ENCODE data around the gene PDXP. TPM values are rescaled to one million over a fixed set of nuclear protein-coding genes. Genes with fewer than 3 reads are reported as not detected.
"Not testable (repeated sequence)": the region's sequence is repeated elsewhere in the genome, so short reads cannot be mapped to it uniquely, and the experiment has no call there.

PDXP gene
- total RNA-seq, 1 donor from 2014 or later: 22.4 TPM

DNA sequence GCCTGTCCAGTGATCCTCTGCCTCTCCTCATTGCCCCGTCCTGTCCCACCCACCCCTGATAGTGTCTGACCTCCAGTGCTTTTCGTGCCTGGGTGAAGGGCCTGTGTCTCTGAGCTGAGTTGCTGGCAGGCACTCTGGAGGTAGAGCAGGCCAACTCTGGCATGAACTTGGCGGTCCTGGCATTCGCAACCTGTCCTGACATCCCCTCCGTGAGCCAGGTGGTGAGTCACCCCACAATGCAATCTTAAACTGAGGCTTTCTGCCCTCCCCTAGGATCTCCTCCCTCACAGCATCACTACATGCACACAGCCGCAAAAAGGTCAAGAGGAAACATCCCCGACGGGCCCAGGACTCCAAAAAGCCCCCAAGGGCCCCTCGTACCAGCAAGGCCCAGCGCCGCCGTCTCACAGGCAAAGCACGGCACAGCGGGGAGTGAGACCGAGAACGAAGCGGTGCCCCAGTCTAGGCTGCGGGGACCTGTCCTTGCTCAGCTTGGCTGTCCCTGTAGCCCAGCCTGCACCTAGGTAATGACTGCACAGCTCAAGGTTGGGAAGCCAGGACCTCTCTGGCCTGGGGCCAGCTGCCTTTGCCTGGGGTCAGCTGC, 32.5 kb downstream of the PDXP start:
- no peak overlapping the region for H3K9ac ChIP-seq (ENCODE audit: low read length)
- peaks cover 14% of the 10 kb centered on the region for H3K36me3 Mint-ChIP-seq (ENCODE audit: low read depth, unreplicated experiment)
- H3K4me2 ChIP-seq (ENCODE audit: low read length): no peak overlapping the region
- no peak overlapping the region for H3K27ac ChIP-seq (ENCODE audit: low read depth, low read length)
- H3K4me3 ChIP-seq (ENCODE audit: insufficient read depth, low read depth, low read length): no peak overlapping the region
- no peaks in the 10 kb centered on the region for H3K9me3 Mint-ChIP-seq (ENCODE audit: unreplicated experiment)
- no peaks in the 10 kb centered on the region for H3K9me3 ChIP-seq (ENCODE audit: insufficient read depth, low read depth, low read length)
- H3K27me3 Mint-ChIP-seq (ENCODE audit: low read depth, unreplicated experiment): no peaks in the 10 kb centered on the region
- peaks cover 13% of the 10 kb centered on the region for H3K36me3 ChIP-seq (ENCODE audit: insufficient read depth, low read length)
- no peak for DNase-seq (ENCODE audit: low read depth)
- H3K27me3 ChIP-seq (ENCODE audit: insufficient read depth, low read length): no peaks in the 10 kb centered on the region
- H3K4me1 ChIP-seq (ENCODE audit: insufficient read depth, low read length): peaks cover under 1% of the 10 kb centered on the region
- H3K79me2 ChIP-seq (ENCODE audit: insufficient read depth, low read length): peaks cover 23% of the 10 kb centered on the region
- H3K4me3 Mint-ChIP-seq (ENCODE audit: unreplicated experiment): no peak overlapping the region
- peaks cover 1% of the 10 kb centered on the region for H3K4me1 Mint-ChIP-seq (ENCODE audit: low read depth, unreplicated experiment)
- H3K27ac Mint-ChIP-seq (ENCODE audit: unreplicated experiment): no peak overlapping the region
- no peak for TF ChIP-seq EZH2 (IDR thresholded peaks at IDR 0.05; ENCODE audit: insufficient read depth, low read length)
- TF ChIP-seq, protein P1, sequence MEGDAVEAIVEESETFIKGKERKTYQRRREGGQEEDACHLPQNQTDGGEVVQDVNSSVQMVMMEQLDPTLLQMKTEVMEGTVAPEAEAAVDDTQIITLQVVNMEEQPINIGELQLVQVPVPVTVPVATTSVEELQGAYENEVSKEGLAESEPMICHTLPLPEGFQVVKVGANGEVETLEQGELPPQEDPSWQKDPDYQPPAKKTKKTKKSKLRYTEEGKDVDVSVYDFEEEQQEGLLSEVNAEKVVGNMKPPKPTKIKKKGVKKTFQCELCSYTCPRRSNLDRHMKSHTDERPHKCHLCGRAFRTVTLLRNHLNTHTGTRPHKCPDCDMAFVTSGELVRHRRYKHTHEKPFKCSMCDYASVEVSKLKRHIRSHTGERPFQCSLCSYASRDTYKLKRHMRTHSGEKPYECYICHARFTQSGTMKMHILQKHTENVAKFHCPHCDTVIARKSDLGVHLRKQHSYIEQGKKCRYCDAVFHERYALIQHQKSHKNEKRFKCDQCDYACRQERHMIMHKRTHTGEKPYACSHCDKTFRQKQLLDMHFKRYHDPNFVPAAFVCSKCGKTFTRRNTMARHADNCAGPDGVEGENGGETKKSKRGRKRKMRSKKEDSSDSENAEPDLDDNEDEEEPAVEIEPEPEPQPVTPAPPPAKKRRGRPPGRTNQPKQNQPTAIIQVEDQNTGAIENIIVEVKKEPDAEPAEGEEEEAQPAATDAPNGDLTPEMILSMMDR (IDR thresholded peaks at IDR 0.05; ENCODE audit: insufficient read depth, low read depth, low read length): no peak
- FAIRE-seq: no peak
- H4K20me1 ChIP-seq (ENCODE audit: insufficient read depth, low read length): peaks cover 14% of the 10 kb centered on the region
- no peak overlapping the region for H2AFZ ChIP-seq (ENCODE audit: low read depth, low read length)

DNA sequence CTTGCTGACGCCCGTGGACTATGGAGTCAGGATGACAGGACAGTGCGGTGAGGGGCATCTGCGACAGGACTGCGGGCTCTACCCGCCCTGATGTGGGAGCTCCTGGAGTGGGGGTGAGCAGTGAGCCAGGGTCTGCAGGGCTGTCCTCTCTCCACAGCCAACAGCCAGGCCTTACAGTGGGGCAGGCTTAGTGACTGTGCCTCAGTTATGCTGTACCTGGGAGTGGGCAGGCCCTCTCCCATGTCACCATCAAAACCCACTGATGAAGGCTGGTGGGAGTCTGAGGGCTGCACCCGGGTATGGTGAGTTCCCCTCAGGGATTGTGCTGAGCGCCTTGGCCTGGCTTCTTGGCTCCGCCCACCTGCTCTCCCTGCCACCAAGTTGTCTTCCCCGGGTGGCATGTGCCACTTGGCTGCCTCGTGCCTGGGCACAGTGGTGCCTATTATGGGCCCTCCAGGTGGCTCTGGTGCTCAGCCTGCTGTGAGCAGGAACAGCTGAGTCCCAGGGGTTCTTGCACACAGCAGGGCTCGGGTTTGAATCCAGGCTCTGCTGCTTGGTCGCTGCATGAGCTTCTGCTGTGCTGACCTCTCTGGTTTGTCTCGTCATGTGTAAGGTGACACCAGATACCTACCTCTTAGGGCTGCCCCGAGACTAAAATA, 34.2 kb downstream of the PDXP start:
- Histone ChIP-seq H3K36me3 (ENCODE audit: insufficient read depth, low read length) (peaks cover 13% of the 10 kb centered on the region), H4K20me1 (ENCODE audit: insufficient read depth, low read length) (peaks cover 14% of the 10 kb centered on the region), H3K4me3 (ENCODE audit: insufficient read depth, low read depth, low read length) (no peak overlapping the region), H3K27ac (ENCODE audit: low read depth, low read length) (no peak overlapping the region), H2AFZ (ENCODE audit: low read depth, low read length) (no peak overlapping the region), H3K79me2 (ENCODE audit: insufficient read depth, low read length) (peaks cover 8% of the 10 kb centered on the region), H3K9ac (ENCODE audit: low read length) (no peak overlapping the region), H3K4me1 (ENCODE audit: insufficient read depth, low read length) (peaks cover 3% of the 10 kb centered on the region), H3K9me3 (ENCODE audit: insufficient read depth, low read depth, low read length) (no peaks in the 10 kb centered on the region), H3K27me3 (ENCODE audit: insufficient read depth, low read length) (no peaks in the 10 kb centered on the region), H3K4me2 (ENCODE audit: low read length) (no peak overlapping the region)
- Mint-ChIP-seq H3K27ac (ENCODE audit: unreplicated experiment) (no peak overlapping the region), H3K27me3 (ENCODE audit: low read depth, unreplicated experiment) (no peaks in the 10 kb centered on the region), H3K9me3 (ENCODE audit: unreplicated experiment) (no peaks in the 10 kb centered on the region), H3K4me3 (ENCODE audit: unreplicated experiment) (no peak overlapping the region), H3K36me3 (ENCODE audit: low read depth, unreplicated experiment) (peaks cover 14% of the 10 kb centered on the region), H3K4me1 (ENCODE audit: low read depth, unreplicated experiment) (no peaks in the 10 kb centered on the region)
- DNase-seq (ENCODE audit: low read depth) (no peak), FAIRE-seq (no peak)
- no peak for TF ChIP-seq EZH2 (IDR thresholded peaks at IDR 0.05; ENCODE audit: insufficient read depth, low read length)
- TF ChIP-seq, protein P1 (IDR thresholded peaks at IDR 0.05; ENCODE audit: insufficient read depth, low read depth, low read length): no peak

DNA sequence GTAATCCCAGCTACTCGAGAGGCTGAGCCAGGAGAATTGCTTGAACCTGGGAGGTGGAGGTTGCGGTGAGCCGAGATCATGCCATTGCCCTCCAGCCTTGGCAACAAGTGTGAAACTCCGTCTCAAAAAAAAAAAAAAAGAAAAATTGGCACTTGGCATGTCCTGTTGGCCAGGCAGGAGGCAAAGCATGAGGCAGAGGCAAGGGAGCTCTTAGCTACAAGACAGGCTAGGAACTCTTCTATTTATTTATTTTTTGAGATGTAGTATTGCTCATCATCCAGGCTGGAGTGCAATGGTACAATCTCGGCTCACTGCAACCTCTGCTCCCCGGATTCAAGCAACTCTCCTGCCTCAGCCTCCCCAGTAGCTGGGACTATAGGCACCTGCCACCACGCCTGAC, 35.6 kb downstream of the PDXP start:
- not testable (repeated sequence) for DNase-seq (ENCODE audit: low read depth); H3K4me3 ChIP-seq (ENCODE audit: insufficient read depth, low read depth, low read length); H2AFZ ChIP-seq (ENCODE audit: low read depth, low read length); H3K27me3 ChIP-seq (ENCODE audit: insufficient read depth, low read length); H3K79me2 ChIP-seq (ENCODE audit: insufficient read depth, low read length); FAIRE-seq; H3K9me3 ChIP-seq (ENCODE audit: insufficient read depth, low read depth, low read length); H3K4me1 ChIP-seq (ENCODE audit: insufficient read depth, low read length); H3K9ac ChIP-seq (ENCODE audit: low read length); H3K27ac ChIP-seq (ENCODE audit: low read depth, low read length); H4K20me1 ChIP-seq (ENCODE audit: insufficient read depth, low read length); H3K9me3 Mint-ChIP-seq (ENCODE audit: unreplicated experiment); H3K36me3 ChIP-seq (ENCODE audit: insufficient read depth, low read length); H3K27ac Mint-ChIP-seq (ENCODE audit: unreplicated experiment); H3K4me1 Mint-ChIP-seq (ENCODE audit: low read depth, unreplicated experiment); H3K27me3 Mint-ChIP-seq (ENCODE audit: low read depth, unreplicated experiment); H3K4me2 ChIP-seq (ENCODE audit: low read length); H3K4me3 Mint-ChIP-seq (ENCODE audit: unreplicated experiment)
- peaks cover 14% of the 10 kb centered on the region for H3K36me3 Mint-ChIP-seq (ENCODE audit: low read depth, unreplicated experiment)

DNA sequence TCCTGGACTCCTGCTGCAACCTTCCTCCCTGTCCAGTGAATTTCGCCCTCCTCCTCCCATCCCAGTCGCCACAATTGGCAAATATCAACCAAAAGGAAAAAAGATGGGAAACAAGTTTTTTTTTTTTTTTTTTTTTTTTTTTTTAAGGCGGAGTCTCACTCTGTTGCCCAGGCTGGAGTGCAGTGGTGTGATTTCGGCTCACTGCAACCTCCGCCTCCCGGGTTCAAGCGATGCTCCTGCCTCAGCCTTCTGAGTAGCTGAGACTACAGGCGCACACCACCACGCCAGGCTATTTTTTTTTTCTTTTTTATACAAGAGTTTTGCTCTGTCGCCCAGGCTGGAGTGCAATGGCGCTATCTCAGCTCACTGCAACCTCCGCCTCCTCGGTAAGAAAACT, 37.7 kb downstream of the PDXP start:
- H3K9me3 ChIP-seq (ENCODE audit: insufficient read depth, low read depth, low read length); H3K9me3 Mint-ChIP-seq (ENCODE audit: unreplicated experiment); H3K36me3 ChIP-seq (ENCODE audit: insufficient read depth, low read length); H3K27me3 Mint-ChIP-seq (ENCODE audit: low read depth, unreplicated experiment); H3K4me1 ChIP-seq (ENCODE audit: insufficient read depth, low read length); H2AFZ ChIP-seq (ENCODE audit: low read depth, low read length); H3K79me2 ChIP-seq (ENCODE audit: insufficient read depth, low read length); FAIRE-seq; H4K20me1 ChIP-seq (ENCODE audit: insufficient read depth, low read length); H3K27ac Mint-ChIP-seq (ENCODE audit: unreplicated experiment); H3K27me3 ChIP-seq (ENCODE audit: insufficient read depth, low read length); DNase-seq (ENCODE audit: low read depth); H3K4me1 Mint-ChIP-seq (ENCODE audit: low read depth, unreplicated experiment); H3K27ac ChIP-seq (ENCODE audit: low read depth, low read length): not testable (repeated sequence)
- Histone ChIP-seq H3K4me3 (ENCODE audit: insufficient read depth, low read depth, low read length) (peak overlapping the region; percentile 49), H3K9ac (ENCODE audit: low read length) (peak overlapping the region; percentile 49), H3K4me2 (ENCODE audit: low read length) (peak overlapping the region; percentile 92)
- peaks cover 14% of the 10 kb centered on the region for H3K36me3 Mint-ChIP-seq (ENCODE audit: low read depth, unreplicated experiment)
- peak overlapping the region; percentile 92 for H3K4me3 Mint-ChIP-seq (ENCODE audit: unreplicated experiment)
